Esophagus squamous epithelium (tissue), 4 donors: Measurements from ENCODE around the gene SCYGR2.

Source experiments
- POLR2A ChIP-seq, 4 donors: fragments of 450-650 bp; IDR thresholded peaks; one replicate each; pipeline ENCODE4 v1.6.1; 2017; ENCODE audit warnings: antibody characterized with exemption in 4 of 4, mild to moderate bottlenecking in 4 of 4, moderate library complexity in 3 of 4
- TF ChIP-seq, protein P1 (sequence below), 6 experiments: fragments of 450-650 bp in 4 of 6; fragments of 200-600 bp in 2 of 6; sonication (generic) in 2 of 6; IDR thresholded peaks; one replicate each; pipeline ENCODE4 v1.5.1; 2016 to 2019; ENCODE audit warnings: antibody characterized with exemption in 6 of 6, mild to moderate bottlenecking in 4 of 6, moderate library complexity in 4 of 6

GRCh38 chr2:227592694-227593387 lies 5.9 kb upstream of the SCYGR2 start:
- TF ChIP-seq, protein P1, sequence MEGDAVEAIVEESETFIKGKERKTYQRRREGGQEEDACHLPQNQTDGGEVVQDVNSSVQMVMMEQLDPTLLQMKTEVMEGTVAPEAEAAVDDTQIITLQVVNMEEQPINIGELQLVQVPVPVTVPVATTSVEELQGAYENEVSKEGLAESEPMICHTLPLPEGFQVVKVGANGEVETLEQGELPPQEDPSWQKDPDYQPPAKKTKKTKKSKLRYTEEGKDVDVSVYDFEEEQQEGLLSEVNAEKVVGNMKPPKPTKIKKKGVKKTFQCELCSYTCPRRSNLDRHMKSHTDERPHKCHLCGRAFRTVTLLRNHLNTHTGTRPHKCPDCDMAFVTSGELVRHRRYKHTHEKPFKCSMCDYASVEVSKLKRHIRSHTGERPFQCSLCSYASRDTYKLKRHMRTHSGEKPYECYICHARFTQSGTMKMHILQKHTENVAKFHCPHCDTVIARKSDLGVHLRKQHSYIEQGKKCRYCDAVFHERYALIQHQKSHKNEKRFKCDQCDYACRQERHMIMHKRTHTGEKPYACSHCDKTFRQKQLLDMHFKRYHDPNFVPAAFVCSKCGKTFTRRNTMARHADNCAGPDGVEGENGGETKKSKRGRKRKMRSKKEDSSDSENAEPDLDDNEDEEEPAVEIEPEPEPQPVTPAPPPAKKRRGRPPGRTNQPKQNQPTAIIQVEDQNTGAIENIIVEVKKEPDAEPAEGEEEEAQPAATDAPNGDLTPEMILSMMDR (IDR thresholded peaks at IDR 0.05), result no peak
- no peak for TF ChIP-seq POLR2A (IDR thresholded peaks at IDR 0.05)
